Keratinocyte (primary cell): ENCODE results near the gene UBR2. TPM values are rescaled to one million over a fixed set of nuclear protein-coding genes. Genes with fewer than 3 reads are reported as not detected.

Experiments
- DNase-seq: peaks from one replicate; pipeline ENCODE4 v3.0.0-alpha.2; 2011; ENCODE audit warnings: low read depth, missing footprints, low spot score
- FAIRE-seq: peaks from 2 replicates; lab custom pipeline; 2011; peaks lifted over from hg19 to GRCh38; lab: Jason Lieb, UNC
- H2AFZ ChIP-seq: 2 replicates; pipeline ENCODE4 v1.6.0; 2012; ENCODE audit warnings: low read length, control low read depth, inconsistent platforms; ENCODE audit not compliant: control insufficient read depth
- H3K27ac ChIP-seq: 2 replicates; pipeline ENCODE4 v1.5.1; 2011; ENCODE audit warnings: low read length; ENCODE audit not compliant: control insufficient read depth, insufficient read depth
- H3K27me3 ChIP-seq: 3 replicates; pipeline ENCODE4 v1.6.0; 2011; ENCODE audit warnings: low read length; ENCODE audit not compliant: control insufficient read depth, insufficient read depth; ENCODE audit errors: extremely low read depth
- H3K36me3 ChIP-seq, 2 experiments: 2 replicates in 1 of 2; 3 replicates in 1 of 2; pipeline ENCODE4 v1.5.1; 2011; ENCODE audit warnings: low read length in 2 of 2, mild to moderate bottlenecking in 1 of 2; ENCODE audit not compliant: control insufficient read depth in 2 of 2, insufficient read depth in 2 of 2; ENCODE audit errors: extremely low read depth in 1 of 2
- H3K4me1 ChIP-seq: 3 replicates; pipeline ENCODE4 v1.5.1; 2011; ENCODE audit warnings: low read length; ENCODE audit not compliant: control insufficient read depth, insufficient read depth; ENCODE audit errors: extremely low read depth
- H3K4me2 ChIP-seq: 3 replicates; pipeline ENCODE4 v1.6.0; 2011; ENCODE audit warnings: low read depth, low read length; ENCODE audit not compliant: control insufficient read depth, insufficient read depth; ENCODE audit errors: extremely low read depth
- H3K4me3 ChIP-seq, 3 experiments: fragments of 200-600 bp in 1 of 3; sonication (generic) in 1 of 3; 2 replicates in 2 of 3; 3 replicates in 1 of 3; pipeline ENCODE4 v1.5.1; 2011 to 2016; ENCODE audit warnings: low read length in 3 of 3, mild to moderate bottlenecking in 3 of 3, control low read depth in 2 of 3, inconsistent platforms in 1 of 3, low read depth in 1 of 3, mixed read lengths in 1 of 3, mixed run types in 1 of 3, moderate library complexity in 1 of 3; ENCODE audit not compliant: control insufficient read depth in 2 of 3, insufficient read depth in 2 of 3; ENCODE audit errors: extremely low read depth in 1 of 3
- H3K79me2 ChIP-seq: 2 replicates; pipeline ENCODE4 v1.6.0; 2012; ENCODE audit warnings: low read length; ENCODE audit not compliant: control insufficient read depth, insufficient read depth
- H3K9ac ChIP-seq: 3 replicates; pipeline ENCODE4 v1.6.0; 2011; ENCODE audit warnings: low read length; ENCODE audit not compliant: control insufficient read depth, insufficient read depth; ENCODE audit errors: extremely low read depth
- H3K9me1 ChIP-seq: 3 replicates; pipeline ENCODE4 v1.6.0; 2011; ENCODE audit warnings: low read length; ENCODE audit not compliant: control insufficient read depth, insufficient read depth; ENCODE audit errors: extremely low read depth
- H3K9me3 ChIP-seq: 2 replicates; pipeline ENCODE4 v1.5.1; 2012; ENCODE audit warnings: low read depth, low read length; ENCODE audit not compliant: control insufficient read depth
- H4K20me1 ChIP-seq: 3 replicates; pipeline ENCODE4 v1.6.0; 2011; ENCODE audit warnings: low read length; ENCODE audit not compliant: control insufficient read depth, insufficient read depth; ENCODE audit errors: extremely low read depth
- CTCF ChIP-seq, 3 experiments: IDR thresholded peaks in 1 of 3; conservative IDR thresholded peaks in 1 of 3; optimal IDR thresholded peaks in 1 of 3; 2 replicates in 2 of 3; 3 replicates in 1 of 3; pipeline versions ENCODE3 to v1.5.1; 2011; ENCODE audit warnings: low read length in 3 of 3, mild to moderate bottlenecking in 3 of 3, moderate library complexity in 2 of 3, control low read depth in 1 of 3, inconsistent platforms in 1 of 3; ENCODE audit not compliant: insufficient read depth in 2 of 3; ENCODE audit errors: extremely low read depth in 1 of 3
- EZH2 ChIP-seq: IDR thresholded peaks from one replicate; pipeline ENCODE4 v1.6.1; 2012; ENCODE audit warnings: inconsistent platforms, mild to moderate bottlenecking, low read length, moderate library complexity
- dilution Hi-C: fragments of 300-500 bp; cut with MboI; formaldehyde crosslinking; loops from one replicate; pipeline ENCODE4 v1.7.0; 2020; ENCODE audit warnings: low sequenced_read_pairs; ENCODE audit not compliant: extremely low pct_ligation_motif_present
- polyA plus RNA-seq, 5 experiments: library from polyadenylated mRNA; depleted of rRNA in 3 of 5; stranded (reverse) in 3 of 5; stranded (forward) in 1 of 5; unstranded in 1 of 5; fragments of >200 nt; gene quantifications; 1 replicate in 1 of 5; 2 replicates in 3 of 5; 3 replicates in 1 of 5; pipeline versions ENCODE4 v1.2.1 to v1.2.3, GENCODE V29; 2011 to 2012; ENCODE audit warnings: missing spikeins in 2 of 5, low read depth in 1 of 5, low replicate concordance in 1 of 5

Gene UBR2
- polyA plus RNA-seq, 1 donor (not counting 4 experiments of a cell fraction or from before 2014, with no cell fraction given), result 21.6 TPM

- H3K79me2 ChIP-seq, result no peaks in the 10 kb centered on the region
- H2AFZ ChIP-seq, result no peak overlapping the region
- no peak for DNase-seq
- no peaks in the 10 kb centered on the region for H4K20me1 ChIP-seq
- no peaks in the 10 kb centered on the region for H3K9me3 ChIP-seq
- no peak overlapping the region for H3K9ac ChIP-seq
- no peak overlapping the region for H3K4me3 ChIP-seq
- H3K9me1 ChIP-seq, result no peaks in the 10 kb centered on the region
- H3K36me3 ChIP-seq, result no peaks in the 10 kb centered on the region
- TF ChIP-seq CTCF (optimal IDR thresholded peaks at IDR 0.05 in 1 of 3, IDR thresholded peaks at IDR 0.05 in 1 of 3, conservative IDR thresholded peaks at IDR 0.05 in 1 of 3; ENCODE audit: extremely low read depth in 1 of 3, insufficient read depth in 2 of 3, low read length in 3 of 3), result no peak
- no peak for TF ChIP-seq EZH2
- no peak overlapping the region for H3K27ac ChIP-seq
- H3K4me1 ChIP-seq, result no peaks in the 10 kb centered on the region
- H3K4me2 ChIP-seq, result no peak overlapping the region
- H3K27me3 ChIP-seq, result no peaks in the 10 kb centered on the region
- FAIRE-seq, result no peak
- dilution Hi-C loops, result no loop called here
Observed at GRCh38 chr6:42539135-42539534, 24.7 kb upstream of the UBR2 start.

- TF ChIP-seq EZH2 (no peak), CTCF (optimal IDR thresholded peaks at IDR 0.05 in 1 of 3, IDR thresholded peaks at IDR 0.05 in 1 of 3, conservative IDR thresholded peaks at IDR 0.05 in 1 of 3; ENCODE audit: extremely low read depth in 1 of 3, insufficient read depth in 2 of 3, low read length in 3 of 3) (no peak)
- H3K9ac ChIP-seq, result no peak overlapping the region
- no peak overlapping the region for H3K4me2 ChIP-seq
- no peak for FAIRE-seq
- no peak overlapping the region for H2AFZ ChIP-seq
- dilution Hi-C loops, result no loop called here
- H3K36me3 ChIP-seq, result no peaks in the 10 kb centered on the region
- no peak overlapping the region for H3K27ac ChIP-seq
- H3K4me1 ChIP-seq, result peaks cover 4% of the 10 kb centered on the region
- H3K9me3 ChIP-seq, result no peaks in the 10 kb centered on the region
- H4K20me1 ChIP-seq, result no peaks in the 10 kb centered on the region
- H3K79me2 ChIP-seq, result no peaks in the 10 kb centered on the region
- H3K4me3 ChIP-seq, result no peak overlapping the region
- DNase-seq, result no peak
- no peaks in the 10 kb centered on the region for H3K27me3 ChIP-seq
- no peaks in the 10 kb centered on the region for H3K9me1 ChIP-seq
Observed at GRCh38 chr6:42545226-42545773, 18.5 kb upstream of the UBR2 start.
